Keratinocyte (primary cell): ENCODE data around the gene IQCK. TPM values are rescaled to one million over a fixed set of nuclear protein-coding genes. Genes with fewer than 3 reads are reported as not detected.

Experiments
- DNase-seq: peaks from one replicate; pipeline ENCODE4 v3.0.0-alpha.2; 2011; ENCODE audit warnings: low read depth, missing footprints, low spot score
- FAIRE-seq: peaks from 2 replicates; lab custom pipeline; 2011; peaks lifted over from hg19 to GRCh38; lab: Jason Lieb, UNC
- H2AFZ ChIP-seq: 2 replicates; pipeline ENCODE4 v1.6.0; 2012; ENCODE audit warnings: low read length, control low read depth, inconsistent platforms; ENCODE audit not compliant: control insufficient read depth
- H3K27ac ChIP-seq: 2 replicates; pipeline ENCODE4 v1.5.1; 2011; ENCODE audit warnings: low read length; ENCODE audit not compliant: control insufficient read depth, insufficient read depth
- H3K27me3 ChIP-seq: 3 replicates; pipeline ENCODE4 v1.6.0; 2011; ENCODE audit warnings: low read length; ENCODE audit not compliant: control insufficient read depth, insufficient read depth; ENCODE audit errors: extremely low read depth
- H3K36me3 ChIP-seq, 2 experiments: 2 replicates in 1 of 2; 3 replicates in 1 of 2; pipeline ENCODE4 v1.5.1; 2011; ENCODE audit warnings: low read length in 2 of 2, mild to moderate bottlenecking in 1 of 2; ENCODE audit not compliant: control insufficient read depth in 2 of 2, insufficient read depth in 2 of 2; ENCODE audit errors: extremely low read depth in 1 of 2
- H3K4me1 ChIP-seq: 3 replicates; pipeline ENCODE4 v1.5.1; 2011; ENCODE audit warnings: low read length; ENCODE audit not compliant: control insufficient read depth, insufficient read depth; ENCODE audit errors: extremely low read depth
- H3K4me2 ChIP-seq: 3 replicates; pipeline ENCODE4 v1.6.0; 2011; ENCODE audit warnings: low read depth, low read length; ENCODE audit not compliant: control insufficient read depth, insufficient read depth; ENCODE audit errors: extremely low read depth
- H3K4me3 ChIP-seq, 3 experiments: fragments of 200-600 bp in 1 of 3; sonication (generic) in 1 of 3; 2 replicates in 2 of 3; 3 replicates in 1 of 3; pipeline ENCODE4 v1.5.1; 2011 to 2016; ENCODE audit warnings: low read length in 3 of 3, mild to moderate bottlenecking in 3 of 3, control low read depth in 2 of 3, inconsistent platforms in 1 of 3, low read depth in 1 of 3, mixed read lengths in 1 of 3, mixed run types in 1 of 3, moderate library complexity in 1 of 3; ENCODE audit not compliant: control insufficient read depth in 2 of 3, insufficient read depth in 2 of 3; ENCODE audit errors: extremely low read depth in 1 of 3
- H3K79me2 ChIP-seq: 2 replicates; pipeline ENCODE4 v1.6.0; 2012; ENCODE audit warnings: low read length; ENCODE audit not compliant: control insufficient read depth, insufficient read depth
- H3K9ac ChIP-seq: 3 replicates; pipeline ENCODE4 v1.6.0; 2011; ENCODE audit warnings: low read length; ENCODE audit not compliant: control insufficient read depth, insufficient read depth; ENCODE audit errors: extremely low read depth
- H3K9me1 ChIP-seq: 3 replicates; pipeline ENCODE4 v1.6.0; 2011; ENCODE audit warnings: low read length; ENCODE audit not compliant: control insufficient read depth, insufficient read depth; ENCODE audit errors: extremely low read depth
- H3K9me3 ChIP-seq: 2 replicates; pipeline ENCODE4 v1.5.1; 2012; ENCODE audit warnings: low read depth, low read length; ENCODE audit not compliant: control insufficient read depth
- H4K20me1 ChIP-seq: 3 replicates; pipeline ENCODE4 v1.6.0; 2011; ENCODE audit warnings: low read length; ENCODE audit not compliant: control insufficient read depth, insufficient read depth; ENCODE audit errors: extremely low read depth
- EZH2 ChIP-seq: IDR thresholded peaks from one replicate; pipeline ENCODE4 v1.6.1; 2012; ENCODE audit warnings: inconsistent platforms, mild to moderate bottlenecking, low read length, moderate library complexity
- dilution Hi-C: fragments of 300-500 bp; cut with MboI; formaldehyde crosslinking; loops from one replicate; pipeline ENCODE4 v1.7.0; 2020; ENCODE audit warnings: low sequenced_read_pairs; ENCODE audit not compliant: extremely low pct_ligation_motif_present
- polyA plus RNA-seq, 5 experiments: library from polyadenylated mRNA; depleted of rRNA in 3 of 5; stranded (reverse) in 3 of 5; stranded (forward) in 1 of 5; unstranded in 1 of 5; fragments of >200 nt; gene quantifications; 1 replicate in 1 of 5; 2 replicates in 3 of 5; 3 replicates in 1 of 5; pipeline versions ENCODE4 v1.2.1 to v1.2.3, GENCODE V29; 2011 to 2012; ENCODE audit warnings: missing spikeins in 2 of 5, low read depth in 1 of 5, low replicate concordance in 1 of 5
- TF ChIP-seq, protein P1 (sequence below), 3 experiments: IDR thresholded peaks in 1 of 3; conservative IDR thresholded peaks in 1 of 3; optimal IDR thresholded peaks in 1 of 3; 2 replicates in 2 of 3; 3 replicates in 1 of 3; pipeline versions ENCODE3 to v1.5.1; 2011; ENCODE audit warnings: low read length in 3 of 3, mild to moderate bottlenecking in 3 of 3, moderate library complexity in 2 of 3, control low read depth in 1 of 3, inconsistent platforms in 1 of 3; ENCODE audit not compliant: insufficient read depth in 2 of 3; ENCODE audit errors: extremely low read depth in 1 of 3

The IQCK gene
- polyA plus RNA-seq, 1 donor (not counting 4 experiments of a cell fraction or from before 2014, with no cell fraction given): 9.7 TPM

DNA sequence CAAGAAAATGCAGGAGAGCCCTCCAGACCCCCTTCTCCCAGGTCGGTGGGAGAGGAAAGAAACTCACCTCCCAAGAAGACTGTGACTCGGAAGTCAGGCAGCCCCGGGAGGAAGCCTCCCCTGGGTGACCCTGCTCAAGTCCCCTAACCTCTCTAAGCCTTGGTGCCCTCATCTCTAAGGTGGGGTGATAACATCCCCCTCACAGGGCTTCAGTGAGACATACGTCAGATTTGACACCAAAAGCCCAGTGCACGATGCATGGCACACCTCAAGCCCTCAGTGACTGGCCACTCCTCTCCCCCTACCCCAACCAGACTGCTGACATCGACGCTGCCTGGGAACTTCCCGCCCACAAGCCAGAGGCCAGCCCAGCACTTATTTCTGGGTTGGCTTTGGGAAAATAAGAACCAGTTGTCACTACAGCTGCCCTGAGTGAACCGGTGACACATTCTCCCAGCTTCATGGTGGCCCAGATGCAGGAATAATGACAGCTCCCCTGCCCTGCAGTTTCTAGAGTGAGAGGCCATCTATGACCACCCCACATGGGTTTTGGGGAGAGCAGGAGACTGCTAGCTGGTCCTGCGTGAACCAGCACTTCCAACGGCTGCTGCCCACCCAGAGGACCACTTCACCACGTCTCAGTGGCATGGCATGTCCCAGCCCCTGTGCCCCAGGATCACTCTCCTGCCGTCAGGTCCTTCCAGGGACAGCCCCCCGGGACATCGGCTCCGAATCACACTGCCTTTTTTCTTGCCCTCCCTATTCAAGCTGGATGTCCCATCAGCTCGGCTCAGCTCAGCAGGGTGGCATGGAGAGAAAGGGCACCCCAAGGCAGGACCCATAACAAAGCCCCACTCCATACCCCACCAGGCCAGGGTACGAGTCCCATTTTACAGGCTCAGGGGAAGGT lies 9.5 kb upstream of the IQCK start:
- H3K9me3 ChIP-seq: peaks cover 2% of the 10 kb centered on the region
- H3K79me2 ChIP-seq: peaks cover 16% of the 10 kb centered on the region
- TF ChIP-seq, protein P1, sequence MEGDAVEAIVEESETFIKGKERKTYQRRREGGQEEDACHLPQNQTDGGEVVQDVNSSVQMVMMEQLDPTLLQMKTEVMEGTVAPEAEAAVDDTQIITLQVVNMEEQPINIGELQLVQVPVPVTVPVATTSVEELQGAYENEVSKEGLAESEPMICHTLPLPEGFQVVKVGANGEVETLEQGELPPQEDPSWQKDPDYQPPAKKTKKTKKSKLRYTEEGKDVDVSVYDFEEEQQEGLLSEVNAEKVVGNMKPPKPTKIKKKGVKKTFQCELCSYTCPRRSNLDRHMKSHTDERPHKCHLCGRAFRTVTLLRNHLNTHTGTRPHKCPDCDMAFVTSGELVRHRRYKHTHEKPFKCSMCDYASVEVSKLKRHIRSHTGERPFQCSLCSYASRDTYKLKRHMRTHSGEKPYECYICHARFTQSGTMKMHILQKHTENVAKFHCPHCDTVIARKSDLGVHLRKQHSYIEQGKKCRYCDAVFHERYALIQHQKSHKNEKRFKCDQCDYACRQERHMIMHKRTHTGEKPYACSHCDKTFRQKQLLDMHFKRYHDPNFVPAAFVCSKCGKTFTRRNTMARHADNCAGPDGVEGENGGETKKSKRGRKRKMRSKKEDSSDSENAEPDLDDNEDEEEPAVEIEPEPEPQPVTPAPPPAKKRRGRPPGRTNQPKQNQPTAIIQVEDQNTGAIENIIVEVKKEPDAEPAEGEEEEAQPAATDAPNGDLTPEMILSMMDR (optimal IDR thresholded peaks at IDR 0.05 in 1 of 3, IDR thresholded peaks at IDR 0.05 in 1 of 3, conservative IDR thresholded peaks at IDR 0.05 in 1 of 3; ENCODE audit: extremely low read depth in 1 of 3, insufficient read depth in 2 of 3, low read length in 3 of 3): no peak
- TF ChIP-seq EZH2: no peak
- H3K36me3 ChIP-seq: peaks cover 26 to 28% of the 10 kb centered on the region in 2 experiments
- H3K4me3 ChIP-seq: no peak overlapping the region
- FAIRE-seq (no peak), DNase-seq (no peak)
- no peaks in the 10 kb centered on the region for H3K9me1 ChIP-seq
- no peak overlapping the region for H3K4me2 ChIP-seq
- H2AFZ ChIP-seq: no peak overlapping the region
- no peaks in the 10 kb centered on the region for H3K27me3 ChIP-seq
- H3K9ac ChIP-seq: no peak overlapping the region
- no peak overlapping the region for H3K27ac ChIP-seq
- dilution Hi-C loops: no loop called here
- H4K20me1 ChIP-seq: no peaks in the 10 kb centered on the region
- H3K4me1 ChIP-seq: peaks cover 10% of the 10 kb centered on the region

DNA sequence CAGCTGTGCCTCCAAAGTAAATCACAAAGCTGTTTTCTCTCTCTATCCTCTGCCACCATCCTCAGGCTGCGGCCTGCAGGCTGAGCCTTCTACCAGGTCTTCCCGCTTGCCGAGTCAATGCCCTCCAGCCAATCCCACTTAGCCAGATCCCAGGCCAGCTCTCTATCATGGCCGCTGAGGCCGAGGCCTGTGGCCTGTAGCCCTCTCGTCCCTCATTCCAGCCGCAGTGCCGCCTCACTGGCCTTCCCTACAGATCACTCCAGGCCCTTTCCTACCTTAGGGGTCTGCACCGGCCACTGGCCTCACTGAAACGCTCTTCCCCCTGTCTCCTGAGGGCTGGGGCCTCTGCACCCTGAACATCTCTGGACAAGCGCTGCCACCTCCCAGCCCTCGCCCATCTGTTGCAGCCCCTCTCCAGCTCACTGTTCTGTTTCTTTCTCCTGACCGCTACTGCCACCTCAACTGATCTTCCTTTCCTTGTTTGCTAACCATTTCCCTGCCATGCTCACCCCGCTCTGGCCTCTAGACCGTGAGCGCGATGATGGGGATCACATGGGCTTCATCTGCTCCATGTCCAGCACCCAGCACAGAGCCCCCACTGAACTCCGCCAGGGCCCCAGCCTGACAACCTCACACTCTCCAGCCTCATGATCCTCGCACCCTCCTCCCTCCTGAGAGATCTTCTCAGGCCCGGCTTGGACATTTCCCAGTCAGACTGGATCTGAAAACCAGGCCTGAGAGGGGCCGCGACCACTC lies 8.5 kb upstream of the IQCK start:
- Histone ChIP-seq H3K36me3 (peaks cover 29 to 32% of the 10 kb centered on the region in 2 experiments), H3K4me3 (no peak overlapping the region), H3K4me2 (no peak overlapping the region), H3K9me3 (peaks cover 2% of the 10 kb centered on the region), H3K9ac (no peak overlapping the region), H3K27ac (no peak overlapping the region), H2AFZ (no peak overlapping the region), H3K9me1 (no peaks in the 10 kb centered on the region), H3K27me3 (no peaks in the 10 kb centered on the region), H4K20me1 (no peaks in the 10 kb centered on the region), H3K79me2 (peaks cover 23% of the 10 kb centered on the region), H3K4me1 (peaks cover 9% of the 10 kb centered on the region)
- DNase-seq (no peak), FAIRE-seq (no peak)
- dilution Hi-C loops: no loop called here
- TF ChIP-seq EZH2: no peak
- TF ChIP-seq, protein P1 (optimal IDR thresholded peaks at IDR 0.05 in 1 of 3, IDR thresholded peaks at IDR 0.05 in 1 of 3, conservative IDR thresholded peaks at IDR 0.05 in 1 of 3; ENCODE audit: extremely low read depth in 1 of 3, insufficient read depth in 2 of 3, low read length in 3 of 3): no peak
